Endometrium (tissue), 2 donors: ENCODE data around the gene EXD3.
"Not testable (repeated sequence)": the region's sequence is repeated elsewhere in the genome, so short reads cannot be mapped to it uniquely, and the experiment has no call there.

Experiments used
- FAIRE-seq: peaks from 2 replicates; lab custom pipeline; 2012; peaks lifted over from hg19 to GRCh38; lab: Jason Lieb, UNC
- donor health status: control.
- donor health status: control.

EXD3 gene

DNA sequence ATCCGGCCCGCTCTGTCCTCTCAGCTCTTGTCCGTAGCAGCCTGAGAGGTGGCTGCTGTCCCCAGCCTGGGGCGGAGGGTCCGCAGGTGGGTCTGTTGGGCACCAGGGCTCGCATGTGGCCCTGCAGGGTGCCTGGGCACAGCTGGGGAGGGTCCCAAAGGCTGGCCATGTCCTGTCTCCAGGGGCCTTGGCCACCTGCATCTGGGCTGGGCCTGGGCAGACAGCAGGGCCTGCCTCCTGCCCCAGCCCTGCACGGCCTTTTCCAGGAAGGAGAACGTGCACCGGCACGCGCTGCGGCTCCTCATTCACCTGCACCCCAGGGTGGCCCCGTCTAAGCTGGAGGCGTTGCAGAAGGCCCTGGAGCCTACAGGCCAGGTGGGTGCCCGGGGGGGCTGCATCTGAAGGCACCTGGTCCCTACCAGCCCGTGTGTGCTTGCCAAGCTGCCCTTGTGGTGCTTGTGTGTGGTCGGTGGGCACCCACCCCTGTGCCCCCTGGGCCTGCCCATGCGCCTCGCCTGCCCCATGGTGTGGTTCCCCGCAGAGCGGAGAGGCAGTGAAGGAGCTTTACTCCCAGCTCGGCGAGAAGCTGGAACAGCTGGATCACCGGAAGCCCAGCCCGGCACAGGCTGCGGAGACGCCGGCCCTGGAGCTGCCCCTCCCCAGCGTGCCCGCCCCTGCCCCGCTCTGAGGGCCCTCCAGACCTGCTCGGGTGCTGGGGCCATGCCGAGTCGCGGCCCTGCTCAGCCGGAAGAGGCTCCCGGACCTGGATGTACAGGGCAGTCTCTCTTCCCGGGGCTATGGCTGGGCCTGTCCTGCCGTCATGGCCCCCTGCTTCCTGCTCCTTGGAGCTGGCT lies 150.5 kb downstream of the EXD3 start:
- FAIRE-seq, result no peak

GRCh38 chr9:137271696-137272076 lies 151.3 kb downstream of the EXD3 start:
- FAIRE-seq, result no peak

DNA sequence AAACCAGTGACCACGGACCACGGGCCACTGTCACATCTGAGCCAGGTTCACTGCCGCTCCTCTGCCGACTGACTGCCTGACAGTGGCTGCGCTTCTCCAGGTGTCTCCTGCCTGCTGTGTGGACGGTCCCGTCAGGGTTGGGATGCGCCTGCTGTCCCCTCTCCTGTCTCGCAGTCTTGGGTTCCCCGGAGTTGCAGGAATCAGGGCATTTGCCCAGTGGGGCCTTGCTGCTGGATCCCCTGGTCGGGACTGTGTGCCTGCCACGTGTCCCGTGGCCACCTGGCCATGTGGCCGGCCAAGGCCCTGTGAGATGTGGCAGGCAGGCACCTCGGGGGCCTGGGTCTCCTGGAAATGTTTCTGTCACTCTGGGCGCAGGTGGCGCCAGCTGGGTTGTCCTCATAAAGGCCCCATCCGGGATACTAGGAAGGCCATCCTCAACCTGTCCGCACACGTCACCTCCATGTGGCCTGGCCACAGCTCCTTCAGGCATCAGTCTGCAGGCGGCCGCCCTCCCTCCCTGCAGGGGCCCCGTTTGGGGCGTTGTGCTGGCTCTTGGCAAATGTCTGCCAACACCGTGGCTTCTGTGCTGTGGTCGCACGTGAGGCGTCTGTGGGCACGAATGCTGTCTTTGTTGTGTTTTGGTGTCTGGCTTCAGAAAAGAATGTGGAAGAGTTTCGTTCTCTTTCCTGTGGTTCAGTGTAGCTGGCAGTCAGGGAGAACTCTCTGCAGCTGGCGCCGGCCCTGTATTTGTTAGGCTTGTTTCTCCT lies 151.8 kb downstream of the EXD3 start:
- FAIRE-seq, result no peak

- FAIRE-seq, result no peak
Measured at GRCh38 chr9:137269231-137269772, 153.7 kb downstream of the EXD3 start.

GRCh38 chr9:137268538-137269201 lies 154.3 kb downstream of the EXD3 start:
- FAIRE-seq, result no peak

DNA sequence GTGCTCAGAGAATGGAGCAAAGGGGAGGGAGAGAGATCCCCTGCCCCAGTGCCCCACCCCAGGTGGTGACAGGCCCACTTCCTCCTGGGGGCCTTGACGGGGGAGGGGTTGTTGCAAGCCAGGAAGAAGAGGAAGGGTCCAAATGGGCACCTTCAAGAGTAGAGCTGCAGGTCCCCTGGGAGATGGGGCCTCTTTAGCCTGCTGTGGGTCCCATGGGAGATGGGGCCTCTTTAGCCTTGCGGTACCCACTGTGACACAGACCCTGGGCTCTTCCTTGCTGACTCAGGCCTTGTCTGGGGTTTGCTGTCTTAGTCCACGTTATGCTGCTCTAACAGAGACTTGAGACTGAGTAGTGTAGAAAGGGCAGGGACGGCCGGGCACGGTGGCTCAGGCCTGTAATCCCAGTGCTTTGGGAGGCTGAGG lies 155.0 kb downstream of the EXD3 start:
- FAIRE-seq, result no peak

GRCh38 chr9:137266585-137267453 lies 156.1 kb downstream of the EXD3 start:
- no peak for FAIRE-seq

DNA sequence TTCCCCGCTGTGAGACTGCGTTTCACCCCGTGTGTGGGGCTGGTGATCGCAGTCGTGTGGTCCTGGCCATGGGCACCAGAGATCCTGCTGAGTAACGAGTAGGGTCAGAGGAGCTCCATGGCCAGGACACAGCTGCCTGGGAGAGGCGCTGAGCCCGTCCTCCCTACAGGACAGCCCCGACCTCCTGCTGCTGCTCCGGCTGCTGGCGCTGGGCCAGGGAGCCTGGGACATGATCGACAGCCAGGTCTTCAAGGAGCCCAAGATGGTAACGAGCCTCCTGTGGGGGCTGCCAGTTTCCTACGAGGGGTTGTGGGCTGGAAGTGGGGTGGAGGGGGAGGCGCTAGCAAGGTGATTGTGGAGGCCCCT lies 156.8 kb downstream of the EXD3 start:
- FAIRE-seq, result no peak

DNA sequence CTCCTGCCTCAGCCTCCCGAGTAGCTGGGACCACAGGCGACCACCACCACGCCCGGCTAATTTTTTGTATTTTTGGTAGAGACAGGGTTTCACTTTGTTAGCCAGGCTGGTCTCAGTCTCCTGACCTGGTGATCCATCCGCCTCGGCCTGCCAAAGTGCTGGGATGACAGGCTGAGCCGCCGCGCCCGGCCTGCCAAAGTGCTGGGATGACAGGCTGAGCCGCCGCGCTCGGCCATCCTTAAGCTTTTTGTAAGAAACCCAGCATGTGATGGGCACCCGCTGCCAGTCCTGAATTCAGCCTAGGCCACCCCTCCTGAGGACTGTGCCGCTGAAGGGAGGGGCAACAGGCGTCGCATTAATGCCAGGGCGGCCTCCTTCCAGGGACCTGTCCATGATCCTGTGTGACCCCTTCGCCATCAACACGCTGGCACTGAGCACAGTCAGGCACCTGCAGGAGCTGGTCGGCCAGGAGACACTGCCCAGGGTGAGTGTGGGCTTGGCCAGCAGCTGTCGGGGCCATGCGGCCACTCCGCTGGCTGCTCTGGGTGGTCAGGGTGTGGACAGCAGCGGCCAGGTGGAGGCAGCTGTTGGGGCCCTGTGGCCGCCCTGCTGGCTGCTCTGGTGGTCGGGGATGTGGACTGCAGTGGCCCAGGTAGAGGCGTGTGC lies 157.3 kb downstream of the EXD3 start:
- no peak for FAIRE-seq

GRCh38 chr9:137264067-137264466 lies 158.9 kb downstream of the EXD3 start:
- FAIRE-seq, result no peak

GRCh38 chr9:137263506-137263905 lies 159.5 kb downstream of the EXD3 start:
- FAIRE-seq, result no peak

- no peak for FAIRE-seq
Measured at GRCh38 chr9:137262909-137263285, 160.1 kb downstream of the EXD3 start.

DNA sequence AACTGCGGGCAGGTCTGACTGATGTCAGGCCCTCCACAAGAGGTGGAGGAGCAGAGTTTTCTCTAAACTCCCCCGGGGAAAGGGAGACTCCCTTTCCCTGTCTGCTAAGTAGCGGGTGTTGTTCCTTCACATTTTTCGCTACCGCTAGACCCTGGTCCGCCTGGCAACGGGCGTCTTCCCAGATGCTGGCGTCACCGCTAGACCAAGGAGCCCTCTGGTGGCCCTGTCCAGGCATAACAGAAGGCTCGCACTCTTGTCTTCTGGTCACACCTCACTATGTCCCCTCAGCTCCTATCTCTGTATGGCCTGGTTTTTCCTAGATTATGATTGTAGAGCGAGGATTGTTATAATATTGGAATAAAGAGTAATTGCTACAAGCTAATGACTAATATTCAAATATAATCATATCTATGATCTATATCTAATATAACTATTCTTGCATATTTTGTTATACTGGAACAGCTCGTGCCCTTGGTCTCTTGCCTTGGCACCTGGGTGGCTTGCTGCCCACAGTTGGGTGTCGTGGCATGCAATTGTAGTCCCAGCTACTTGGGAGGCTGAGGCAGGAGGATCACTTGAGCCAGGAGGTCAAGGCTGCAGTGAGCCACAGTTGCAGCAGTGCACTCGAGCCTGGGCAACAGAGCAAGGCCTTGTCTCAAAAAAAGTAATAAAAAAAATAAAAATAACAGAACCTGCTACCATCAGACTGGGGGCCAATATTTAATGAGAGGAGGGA lies 160.6 kb downstream of the EXD3 start:
- not testable (repeated sequence) for FAIRE-seq
